GM19463 (cell line): ENCODE measurements around the gene EIF4B.

ENCODE experiments used
- ATAC-seq: cut with Tn5 transposase; IDR thresholded peaks from one replicate; pipeline ENCODE4 v1.9.1; 2021; ENCODE audit warnings: mild to moderate bottlenecking, moderate library complexity; ENCODE audit not compliant: unreplicated experiment

Gene EIF4B

DNA sequence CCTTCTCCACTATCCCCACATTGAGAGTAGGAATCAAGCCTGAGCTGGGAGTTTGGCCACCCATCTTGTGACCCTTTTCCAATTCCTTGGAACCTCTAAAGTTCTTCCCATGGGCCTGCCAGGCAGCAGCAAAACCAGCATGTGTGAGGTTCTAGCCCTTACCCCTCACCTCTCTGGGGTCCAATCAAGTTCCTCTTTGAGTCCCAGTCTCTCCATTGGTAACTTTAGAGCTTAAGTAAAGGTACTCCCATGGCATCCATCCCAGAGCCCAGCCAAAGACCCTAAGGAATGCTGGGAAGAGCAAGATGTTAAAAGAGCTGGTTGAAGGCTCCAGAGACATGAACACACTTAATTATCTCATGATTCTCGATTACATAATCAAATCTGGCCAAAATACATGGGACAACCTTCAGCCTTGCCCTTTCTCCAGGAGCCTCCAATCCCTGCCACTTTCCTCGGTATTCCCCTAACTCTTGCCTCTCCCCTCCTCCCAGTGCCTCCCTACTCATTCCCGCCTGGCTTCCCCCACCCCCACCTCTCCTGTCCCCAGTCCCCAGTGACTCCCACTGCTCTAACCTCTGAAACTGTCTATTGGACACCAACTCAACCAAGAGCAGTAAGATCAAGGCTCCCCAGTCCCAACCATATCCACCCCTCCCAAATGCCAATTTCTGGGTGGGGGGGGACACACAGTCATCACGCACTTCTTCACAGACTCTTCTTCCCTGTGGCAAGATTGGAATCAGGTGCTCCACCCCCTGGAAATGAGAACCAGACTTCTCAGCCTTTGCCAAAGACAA lies 38.8 kb downstream of the EIF4B start:
- ATAC-seq = no peak

DNA sequence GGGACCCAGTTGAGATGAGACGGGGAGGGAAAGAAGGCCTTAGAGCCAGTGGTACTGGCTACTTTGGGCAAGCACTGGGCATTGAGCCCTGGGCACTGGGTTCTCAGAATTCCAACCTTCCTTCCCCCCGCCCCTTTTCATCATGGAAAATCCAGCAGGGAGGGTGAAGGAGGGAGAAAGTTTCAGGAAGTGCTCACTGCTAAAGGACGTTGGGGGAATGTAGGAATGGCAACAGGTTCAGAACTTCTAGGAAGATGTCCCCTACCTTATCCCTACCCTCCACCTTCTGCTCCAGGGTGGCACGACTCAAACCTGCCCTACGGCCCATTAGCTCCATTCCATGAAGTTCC lies 39.4 kb downstream of the EIF4B start:
- no peak for ATAC-seq

DNA sequence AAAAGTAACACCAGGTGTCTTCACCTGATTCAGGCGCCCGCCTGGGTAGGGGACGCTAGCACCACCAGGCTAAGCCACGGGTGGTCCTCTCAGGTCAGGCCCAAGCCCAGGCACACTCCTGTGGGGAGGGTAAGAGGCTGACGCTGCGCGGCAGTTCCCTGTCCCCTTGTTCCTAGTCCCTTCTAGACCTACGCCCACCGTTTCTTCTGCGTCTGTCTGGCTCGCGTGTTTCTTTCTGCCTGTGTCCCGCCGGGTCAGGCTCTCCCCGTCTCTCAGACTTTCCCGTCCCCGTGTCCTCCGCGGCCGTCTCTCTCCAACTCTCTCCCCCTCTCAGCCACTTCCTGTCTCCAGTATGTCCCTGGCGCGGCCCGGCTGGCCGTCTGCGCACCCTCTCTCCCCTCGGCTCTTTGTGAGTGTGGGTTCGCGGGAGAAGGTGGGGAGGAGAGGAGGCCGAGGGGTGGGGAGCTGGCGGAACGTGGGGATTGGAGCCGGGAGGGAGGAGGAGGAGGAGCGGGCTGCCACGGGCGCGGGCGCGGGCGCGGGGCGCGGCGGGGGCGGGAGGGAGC lies 40.5 kb downstream of the EIF4B start:
- peak; percentile 37 for ATAC-seq

DNA sequence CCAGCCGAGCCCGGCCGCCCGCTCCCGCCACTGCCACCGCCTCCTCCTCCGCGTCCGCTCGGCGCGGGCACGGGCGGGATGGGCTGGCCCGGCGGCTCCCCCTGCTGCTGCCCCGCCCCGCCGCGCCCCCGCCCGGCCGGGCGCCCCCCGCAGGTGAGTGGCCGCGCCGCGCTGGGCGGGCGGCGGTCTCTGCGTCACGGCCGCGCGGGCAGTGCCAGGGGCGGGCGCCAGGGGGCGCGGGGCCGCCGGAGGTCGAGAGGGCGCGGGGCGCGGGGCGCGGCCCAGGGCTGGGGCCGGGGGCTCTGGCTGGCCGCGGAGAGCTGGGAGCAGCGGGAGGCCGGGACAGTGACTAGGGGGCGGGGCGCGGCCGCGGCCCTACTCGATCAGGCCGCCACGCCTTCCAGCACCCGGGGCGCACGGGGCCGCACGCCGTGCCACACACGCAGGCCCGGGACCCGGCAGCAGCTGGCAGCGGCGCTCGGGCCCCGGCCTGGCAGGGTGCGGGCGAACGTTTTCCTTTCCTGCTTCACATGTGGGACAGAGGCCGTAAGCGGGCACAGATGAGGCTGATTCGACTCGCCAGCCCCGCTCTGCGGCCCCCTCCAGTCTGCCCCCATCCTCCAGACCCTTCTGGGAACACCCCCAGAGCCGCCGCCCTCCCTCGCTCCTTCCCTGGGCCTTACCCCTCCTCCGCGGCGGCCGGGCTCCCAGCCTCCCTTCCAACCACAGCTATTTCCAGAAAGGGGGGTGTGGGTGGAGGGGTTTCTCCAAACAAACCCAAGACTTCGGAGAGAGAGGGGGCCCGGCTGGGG lies 41.2 kb downstream of the EIF4B start:
- peak; percentile 74 for ATAC-seq

DNA sequence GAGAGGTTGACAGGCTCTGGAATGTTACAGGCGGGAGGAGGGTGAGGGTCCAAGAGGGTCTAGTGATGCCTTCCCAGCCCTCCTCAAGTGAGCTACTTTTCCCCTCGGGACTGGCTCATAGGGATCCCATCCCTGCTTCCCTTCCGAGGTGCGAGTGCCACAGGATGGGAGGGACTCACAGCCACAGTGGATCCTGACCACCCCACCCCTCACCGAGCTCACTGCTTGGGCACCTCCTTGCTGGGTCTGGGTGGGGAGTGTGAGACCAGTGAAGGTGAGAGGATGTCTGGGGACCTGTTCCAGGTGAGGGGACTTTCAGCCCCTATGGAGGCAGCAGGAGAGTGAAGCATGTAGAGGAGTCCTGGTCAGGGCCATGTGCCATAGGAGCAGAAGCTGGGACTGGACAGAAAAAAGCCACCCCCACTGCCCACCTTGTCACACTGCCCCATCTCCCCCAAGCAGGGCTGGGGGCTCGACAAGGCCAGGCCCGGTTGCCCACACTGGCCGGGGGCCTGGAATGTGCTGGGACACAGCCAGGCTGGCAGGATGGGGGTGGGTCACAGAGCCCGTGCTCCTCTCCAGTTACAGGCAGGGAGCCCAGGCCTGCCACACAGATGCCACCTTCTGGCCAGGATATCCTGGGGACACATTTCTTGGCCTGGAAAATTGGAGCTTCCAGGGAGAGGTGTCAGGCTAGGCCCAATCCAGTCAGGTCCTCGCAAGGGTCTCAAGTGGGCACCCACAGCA lies 42.0 kb downstream of the EIF4B start:
- ATAC-seq = no peak

DNA sequence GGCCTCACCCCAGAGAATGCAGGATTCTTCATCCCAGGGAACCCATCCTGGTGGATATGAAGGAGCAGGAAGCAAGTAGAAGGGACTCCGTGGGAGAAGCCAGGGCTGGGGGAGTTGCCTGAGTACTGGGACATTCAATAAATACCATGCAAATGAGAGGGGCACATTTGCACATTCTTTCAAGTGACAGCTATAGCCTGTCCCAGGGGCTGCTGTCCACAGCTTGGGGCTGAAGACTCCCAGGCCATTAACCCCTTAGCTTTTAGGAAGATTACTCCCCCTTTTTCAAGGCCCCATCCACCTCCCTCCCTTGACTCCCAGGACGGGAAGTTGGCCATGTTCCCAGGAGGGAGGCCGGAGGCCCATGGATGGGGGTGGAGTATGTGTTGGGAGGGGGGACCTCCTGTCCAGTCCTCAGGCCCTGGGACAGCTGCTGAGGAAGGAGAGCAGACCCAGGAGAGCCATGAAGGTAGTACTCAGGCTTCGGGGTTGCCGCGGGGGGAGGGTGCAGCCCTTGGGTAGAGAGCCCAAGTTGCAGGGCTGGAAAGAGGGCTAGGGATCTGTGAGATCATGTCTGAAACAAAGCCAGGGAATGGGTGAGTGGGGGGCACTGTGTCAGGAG lies 42.6 kb downstream of the EIF4B start:
- ATAC-seq = no peak

DNA sequence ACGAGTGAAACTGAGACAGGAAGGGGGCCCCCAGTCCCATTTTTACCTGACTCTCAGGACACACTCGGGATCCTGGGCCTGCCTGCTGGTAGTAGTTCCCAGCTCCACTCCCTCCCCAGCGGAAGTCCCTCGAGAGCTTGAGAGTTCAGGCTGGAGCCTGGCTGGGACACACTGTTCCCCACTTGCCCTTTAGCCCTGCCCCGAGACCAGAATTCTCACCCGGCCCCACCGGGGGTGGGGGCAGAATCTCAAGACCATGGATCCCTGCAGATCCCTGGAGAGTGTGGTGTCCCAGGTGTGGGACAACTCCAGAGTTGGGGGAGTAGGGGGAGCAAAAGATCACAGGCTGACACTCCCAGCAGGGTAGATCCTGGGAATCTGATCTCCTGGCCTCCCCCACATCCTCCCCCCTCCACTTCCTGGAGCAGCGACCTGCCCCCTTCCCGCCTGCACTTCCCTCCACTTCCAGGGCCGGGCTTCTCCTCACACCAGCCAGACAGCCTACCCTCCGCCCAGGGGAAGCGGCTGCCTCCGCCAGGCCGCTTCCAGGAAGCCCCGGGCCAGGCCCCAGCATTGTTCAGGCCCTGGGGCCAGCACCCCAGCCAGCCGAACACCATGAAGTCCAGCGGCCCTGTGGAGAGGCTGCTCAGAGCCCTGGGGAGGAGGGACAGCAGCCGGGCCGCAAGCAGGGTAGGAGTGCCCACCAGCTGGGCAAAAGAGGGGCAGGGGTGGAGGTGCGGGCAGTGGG lies 43.5 kb downstream of the EIF4B start, which contains the start of gene TNS2:
Gene TNS2, plus strand, starts transcription at position 495 of the 748 bp plus-strand sequence. Its CDS starts 121 bp downstream, at position 616.
- no peak for ATAC-seq

DNA sequence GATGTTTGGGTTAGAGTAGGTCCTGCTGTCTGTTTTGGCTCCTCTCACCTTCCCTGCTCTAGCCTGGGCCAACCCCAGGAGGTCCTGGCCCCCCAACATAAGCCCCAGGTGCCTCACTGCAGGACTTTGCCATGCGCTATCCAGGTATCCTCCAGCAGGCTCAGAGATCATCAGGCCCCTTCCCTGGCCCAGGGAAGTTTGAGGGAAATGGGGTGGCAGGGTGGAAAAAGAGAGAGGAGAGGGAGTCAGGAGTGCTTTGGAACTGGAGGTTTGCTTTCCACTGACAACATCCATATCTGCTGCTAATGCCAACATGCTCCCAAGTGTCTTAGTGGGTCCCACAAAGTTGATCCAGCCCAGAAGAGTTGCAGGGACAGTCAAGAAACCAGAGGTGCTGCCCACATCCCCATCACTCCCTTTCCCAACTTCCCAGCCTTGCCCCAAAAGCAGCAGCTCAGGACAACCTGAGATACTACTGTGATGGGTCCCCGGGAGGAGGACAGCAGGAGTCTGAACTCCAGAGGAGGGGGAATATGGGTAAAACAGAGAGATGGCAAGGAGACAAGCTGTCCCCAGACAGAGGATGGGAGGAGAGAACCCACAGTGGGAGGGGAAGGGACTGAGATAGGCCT lies 44.3 kb downstream of the EIF4B start:
- no peak for ATAC-seq

DNA sequence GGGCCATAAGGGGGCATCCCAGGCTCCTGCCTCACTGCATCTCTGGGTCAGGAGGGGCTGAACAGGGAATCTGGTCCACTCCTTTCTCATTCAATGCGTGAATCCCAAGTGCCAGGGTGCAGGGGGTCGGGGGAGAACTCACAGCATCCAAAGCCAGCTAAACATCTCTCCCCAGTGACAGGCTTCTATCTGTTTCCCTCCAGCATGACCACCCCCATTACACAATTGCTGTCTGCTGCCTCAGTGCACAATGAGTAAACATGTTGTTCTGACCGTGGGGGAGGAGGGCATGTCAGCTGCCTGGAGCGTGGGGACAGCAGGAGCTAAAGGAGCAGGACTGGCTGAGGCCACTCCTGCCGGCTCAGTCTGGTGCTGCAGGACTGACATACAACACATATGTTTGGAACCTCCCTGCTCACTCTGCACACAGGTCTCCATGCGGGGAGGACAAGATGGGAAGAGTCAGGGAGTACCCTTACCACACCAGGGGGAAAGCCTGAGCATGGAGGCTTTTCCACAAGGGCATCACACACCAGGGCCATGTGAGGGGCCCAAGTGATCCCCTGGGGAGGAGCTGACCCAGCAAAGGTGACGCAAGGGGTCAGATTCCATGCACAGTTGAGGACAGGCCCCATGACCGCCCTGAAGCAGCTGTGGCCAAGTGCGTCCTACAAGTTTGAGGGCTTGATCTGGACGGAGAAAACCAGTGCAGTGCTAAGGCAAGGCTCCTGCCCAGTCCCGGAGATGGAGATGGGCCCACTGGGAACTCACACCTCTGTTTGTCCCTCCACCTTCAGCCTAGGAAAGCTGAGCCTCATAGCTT lies 45.0 kb downstream of the EIF4B start:
- no peak for ATAC-seq

DNA sequence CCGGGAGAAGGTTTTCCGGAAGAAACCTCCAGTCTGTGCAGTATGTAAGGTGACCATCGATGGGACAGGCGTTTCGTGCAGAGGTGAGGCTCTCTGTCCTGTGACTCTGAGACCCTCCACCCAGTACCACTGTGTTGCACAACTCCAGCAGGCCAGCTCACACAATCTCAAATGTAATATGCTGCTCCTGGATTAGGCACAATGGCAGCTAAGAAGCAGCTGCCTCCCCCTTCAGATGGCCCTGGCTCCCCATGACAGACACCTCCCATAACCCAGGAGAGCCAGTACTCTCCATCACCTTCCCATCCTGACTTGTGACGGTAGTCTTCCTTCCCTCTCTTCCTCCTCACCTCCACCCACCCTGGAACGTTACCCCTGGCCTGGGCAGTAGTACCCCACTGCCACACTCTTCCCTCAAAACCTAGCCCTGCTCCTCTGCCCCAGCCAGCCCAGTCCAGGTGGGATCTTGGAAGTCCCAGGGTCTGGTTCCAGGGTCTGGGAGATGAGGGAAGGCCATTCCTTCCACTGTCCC lies 45.7 kb downstream of the EIF4B start:
- ATAC-seq = no peak

DNA sequence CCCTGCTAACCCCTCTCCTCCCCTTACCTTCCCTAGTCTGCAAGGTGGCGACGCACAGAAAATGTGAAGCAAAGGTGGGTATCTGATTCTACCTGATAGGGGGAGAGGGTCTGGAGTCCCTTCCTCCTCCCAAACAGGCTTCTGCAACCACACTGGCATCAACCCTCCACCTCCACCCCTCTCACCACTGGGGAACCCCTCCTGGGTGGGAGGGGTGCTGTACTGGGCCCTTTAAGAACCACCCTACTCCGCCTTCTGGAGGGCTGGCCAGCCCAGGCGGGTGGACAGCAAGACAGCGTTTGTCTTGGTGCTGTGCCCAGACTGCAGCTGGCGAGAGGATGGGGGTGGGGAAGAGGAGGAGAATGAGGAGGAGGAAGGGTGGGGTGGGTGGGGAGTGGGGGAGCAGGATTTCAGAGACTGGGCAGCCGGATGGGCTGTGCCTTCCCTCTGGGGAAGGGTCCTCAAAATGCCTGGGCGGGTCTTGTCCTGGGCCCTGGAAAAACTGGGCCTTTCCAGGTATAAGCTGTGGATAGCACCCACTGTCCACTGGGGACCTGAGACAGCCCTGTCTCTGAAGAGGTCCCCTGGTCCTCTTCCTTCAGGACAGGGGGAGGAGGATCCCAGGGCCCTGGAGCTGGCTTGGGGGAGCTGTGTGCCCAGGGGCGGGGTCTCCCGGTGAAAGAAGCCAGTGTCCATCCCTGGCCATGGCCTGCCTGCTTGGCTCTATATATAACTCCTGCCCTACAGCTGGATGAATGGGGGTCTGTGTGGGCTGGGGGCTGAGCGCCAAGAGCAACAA lies 46.4 kb downstream of the EIF4B start:
- ATAC-seq = no peak

DNA sequence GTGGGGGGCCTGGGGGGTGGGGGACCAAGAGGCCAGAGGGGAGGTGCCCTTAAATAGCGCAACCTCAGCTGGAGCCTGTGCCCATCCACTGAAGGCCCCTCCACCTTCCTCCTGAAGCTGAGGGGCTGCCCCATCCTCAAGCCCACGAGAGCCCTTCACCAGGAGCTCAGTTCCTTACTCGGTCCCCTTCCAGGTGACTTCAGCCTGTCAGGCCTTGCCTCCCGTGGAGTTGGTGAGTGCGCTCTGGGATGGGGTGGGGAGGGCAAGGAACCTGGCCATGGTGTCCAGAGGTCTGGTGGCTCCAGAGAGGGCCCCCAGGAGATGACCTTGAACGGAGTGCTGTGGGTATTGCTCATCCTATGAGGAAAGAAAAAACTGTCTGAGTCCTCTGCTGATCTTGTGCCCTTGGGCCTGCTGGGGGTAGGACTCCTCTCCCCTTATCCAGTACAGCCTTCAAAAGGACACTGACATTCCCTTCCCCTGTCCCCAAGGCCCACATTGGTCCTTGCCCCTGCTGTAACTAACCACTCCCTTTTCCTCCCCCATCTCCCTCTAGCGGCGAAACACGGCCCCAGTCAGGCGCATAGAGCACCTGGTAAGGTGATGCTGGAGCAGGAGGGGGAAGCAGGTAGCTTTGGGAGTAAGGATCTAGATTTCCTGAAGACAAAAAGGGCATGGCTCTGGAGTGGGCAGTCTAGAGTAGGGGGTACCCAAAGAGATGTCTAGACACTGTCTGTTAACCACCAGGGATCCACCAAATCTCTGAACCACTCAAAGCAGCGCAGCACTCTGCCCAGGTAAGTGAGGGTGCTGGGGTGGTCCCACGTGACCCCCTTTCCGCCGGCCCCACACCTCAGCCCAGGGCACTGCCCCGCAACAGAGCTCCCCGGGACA lies 47.2 kb downstream of the EIF4B start:
- no peak for ATAC-seq

DNA sequence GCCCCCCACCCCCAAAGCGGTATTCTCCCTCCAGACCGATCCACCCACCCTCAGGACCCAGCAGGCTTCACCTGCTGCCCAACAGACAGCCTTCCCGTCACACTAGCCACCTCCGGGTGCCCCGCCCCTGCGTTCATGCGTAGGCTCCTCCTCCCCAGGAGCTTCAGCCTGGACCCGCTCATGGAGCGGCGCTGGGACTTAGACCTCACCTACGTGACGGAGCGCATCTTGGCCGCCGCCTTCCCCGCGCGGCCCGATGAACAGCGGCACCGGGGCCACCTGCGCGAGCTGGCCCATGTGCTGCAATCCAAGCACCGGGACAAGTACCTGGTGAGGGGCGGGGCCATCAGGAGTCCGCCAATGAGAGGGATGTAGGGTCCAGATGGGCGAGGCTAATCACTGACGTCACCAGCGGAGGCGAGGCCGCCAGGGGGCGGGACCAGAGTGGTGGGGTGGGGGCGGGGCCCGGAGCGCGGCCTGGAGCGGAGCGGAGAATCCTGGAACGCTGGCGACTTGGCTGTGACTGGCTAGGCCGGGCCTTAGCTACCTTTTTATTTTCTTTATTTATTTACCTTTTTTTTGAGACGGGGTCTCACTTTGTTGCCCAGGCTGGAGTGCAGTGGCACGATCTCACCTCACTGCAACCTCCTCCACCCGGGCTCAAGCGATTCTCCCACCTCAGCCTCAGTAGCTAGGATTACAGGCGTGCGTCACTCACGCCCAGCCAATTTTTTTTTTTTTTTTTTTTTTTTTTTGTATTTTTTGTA lies 48.0 kb downstream of the EIF4B start:
- peak; percentile 96 for ATAC-seq

DNA sequence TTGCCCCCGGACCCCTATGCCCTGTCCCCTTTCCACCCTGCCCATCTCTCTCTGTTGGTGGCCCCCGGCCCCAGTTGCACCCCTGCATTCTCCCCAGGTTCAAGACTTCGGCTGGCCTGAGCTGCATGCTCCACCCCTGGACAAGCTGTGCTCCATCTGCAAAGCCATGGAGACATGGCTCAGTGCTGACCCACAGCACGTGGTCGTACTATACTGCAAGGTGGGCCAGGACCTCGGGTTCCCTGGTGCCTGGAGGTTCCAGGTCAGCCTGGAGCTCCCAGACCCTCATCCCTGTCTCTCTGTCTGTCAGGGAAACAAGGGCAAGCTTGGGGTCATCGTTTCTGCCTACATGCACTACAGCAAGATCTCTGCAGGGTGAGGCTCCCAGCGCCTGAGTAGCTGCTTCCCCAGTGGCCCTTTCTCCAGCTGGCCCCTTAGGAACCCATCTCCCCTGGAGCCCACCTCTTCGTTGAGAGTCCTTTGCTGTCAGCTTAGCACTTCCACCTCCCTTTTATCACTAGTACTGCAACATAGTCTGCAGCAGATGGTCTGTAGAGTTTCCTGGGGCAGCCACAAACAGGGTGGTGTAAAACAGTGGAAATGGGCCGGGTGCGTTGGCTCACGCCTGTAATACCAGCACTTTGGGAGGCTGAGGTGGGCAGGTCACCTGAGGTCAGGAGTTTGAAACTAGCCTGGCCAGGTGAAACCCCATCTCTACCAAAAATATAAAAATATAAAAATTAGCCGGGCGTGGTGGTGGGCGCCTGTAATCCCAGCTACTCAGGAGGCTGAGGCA lies 49.4 kb downstream of the EIF4B start:
- no peak for ATAC-seq

DNA sequence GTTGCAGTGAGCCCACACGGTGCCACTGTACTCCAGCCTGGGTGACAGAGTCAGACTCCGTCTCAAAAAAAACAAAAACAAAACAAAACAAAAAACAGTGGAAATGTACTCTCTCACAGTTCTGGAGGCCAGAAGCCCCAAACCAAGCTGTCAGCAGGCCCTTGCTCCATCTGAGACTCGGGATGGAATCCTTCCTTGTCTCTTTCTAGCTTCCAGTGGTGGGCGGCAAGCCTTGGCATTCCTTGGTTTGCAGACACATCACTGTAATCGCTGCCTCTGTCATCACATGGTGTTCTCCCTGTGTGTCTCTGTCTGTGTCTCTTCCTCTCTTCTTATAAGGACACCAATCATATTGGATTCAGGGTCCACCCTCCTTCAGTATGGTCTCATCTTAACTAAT lies 50.0 kb downstream of the EIF4B start:
- no peak for ATAC-seq
